GM18508 (cell line): ENCODE data around the gene CYP3A7.
"Not testable (repeated sequence)": the region's sequence is repeated elsewhere in the genome, so short reads cannot be mapped to it uniquely, and the experiment has no call there.

Experiments
- ATAC-seq: cut with Tn5 transposase; IDR thresholded peaks from one replicate; pipeline ENCODE4 v1.9.1; 2021; ENCODE audit warnings: moderate number of reproducible peaks; ENCODE audit not compliant: insufficient read depth, unreplicated experiment

Gene CYP3A7

GRCh38 chr7:99734987-99735386 is at the start of gene CYP3A7:
Gene CYP3A7 (minus strand): TSS chr7:99735196. CDS start chr7:99735093, 103 bp downstream.
- ATAC-seq: no peak

GRCh38 chr7:99784007-99784406 is 49.0 kb upstream of the CYP3A7 start, which contains the start of gene CYP3A4:
Gene CYP3A4 (minus strand): TSS chr7:99784184. CDS start chr7:99784081, 103 bp downstream.
- ATAC-seq: no peak

- no peak for ATAC-seq
These were observed 47.3 kb upstream of the CYP3A7 start for GRCh38 chr7:99782012-99782953.

GRCh38 chr7:99780588-99780987 is 45.6 kb upstream of the CYP3A7 start:
- ATAC-seq: no peak

GRCh38 chr7:99779949-99780348 is 45.0 kb upstream of the CYP3A7 start:
- no peak for ATAC-seq

- no peak for ATAC-seq
These were observed 43.9 kb upstream of the CYP3A7 start for GRCh38 chr7:99778880-99779279.

- not testable (repeated sequence) for ATAC-seq
These were observed 38.4 kb upstream of the CYP3A7 start for GRCh38 chr7:99773395-99773794.

GRCh38 chr7:99772565-99772964 is 37.6 kb upstream of the CYP3A7 start:
- no peak for ATAC-seq

GRCh38 chr7:99769494-99769893 is 34.5 kb upstream of the CYP3A7 start:
- not testable (repeated sequence) for ATAC-seq

- no peak for ATAC-seq
These were observed 33.5 kb upstream of the CYP3A7 start for GRCh38 chr7:99768471-99768870.

GRCh38 chr7:99767662-99768061 is 32.7 kb upstream of the CYP3A7 start:
- peak; percentile 87 for ATAC-seq

GRCh38 chr7:99766484-99767099 is 31.6 kb upstream of the CYP3A7 start:
- ATAC-seq: no peak

- ATAC-seq: no peak
These were observed 29.5 kb upstream of the CYP3A7 start for GRCh38 chr7:99764478-99764877.

- ATAC-seq: no peak
These were observed 27.8 kb upstream of the CYP3A7 start for GRCh38 chr7:99762680-99763327.

- ATAC-seq: no peak
These were observed 20.1 kb upstream of the CYP3A7 start for GRCh38 chr7:99755085-99755484.

- ATAC-seq: no peak
These were observed 17.4 kb upstream of the CYP3A7 start for GRCh38 chr7:99752356-99752755.

GRCh38 chr7:99751322-99752052 is 16.5 kb upstream of the CYP3A7 start:
- ATAC-seq: not testable (repeated sequence)

- no peak for ATAC-seq
These were observed 14.0 kb upstream of the CYP3A7 start for GRCh38 chr7:99748846-99749579.

- ATAC-seq: not testable (repeated sequence)
These were observed 11.9 kb upstream of the CYP3A7 start for GRCh38 chr7:99746915-99747314.

GRCh38 chr7:99745395-99745794 is 10.4 kb upstream of the CYP3A7 start:
- ATAC-seq: not testable (repeated sequence)
